Fibroblast of skin of abdomen (primary cell): ENCODE measurements around the gene ATG13.

Source experiments
- DNase-seq: peaks from one replicate; pipeline ENCODE4 v3.0.0-alpha.2; 2013

The ATG13 gene

DNA sequence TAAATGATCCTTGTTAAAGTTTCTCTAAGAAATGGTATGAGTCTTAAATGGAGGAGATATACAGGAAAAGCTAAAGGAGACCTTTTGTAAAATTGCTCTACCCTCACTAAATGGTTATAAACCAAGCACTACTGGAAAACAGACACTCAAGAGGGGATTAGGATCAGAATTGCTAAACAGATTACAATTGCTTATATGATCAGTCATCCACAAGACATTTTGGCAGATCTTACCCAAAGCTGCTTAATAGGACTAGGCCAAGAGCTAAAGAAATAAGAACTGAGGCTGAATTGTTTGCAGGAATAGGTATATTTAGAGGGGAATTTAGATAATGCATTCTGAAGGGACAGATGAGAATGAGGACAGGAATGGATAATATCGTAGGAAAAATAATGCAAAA is 9.8 kb upstream of the ATG13 start:
- no peak for DNase-seq

GRCh38 chr11:46609386-46609785 is 8.0 kb upstream of the ATG13 start:
- DNase-seq = no peak

DNA sequence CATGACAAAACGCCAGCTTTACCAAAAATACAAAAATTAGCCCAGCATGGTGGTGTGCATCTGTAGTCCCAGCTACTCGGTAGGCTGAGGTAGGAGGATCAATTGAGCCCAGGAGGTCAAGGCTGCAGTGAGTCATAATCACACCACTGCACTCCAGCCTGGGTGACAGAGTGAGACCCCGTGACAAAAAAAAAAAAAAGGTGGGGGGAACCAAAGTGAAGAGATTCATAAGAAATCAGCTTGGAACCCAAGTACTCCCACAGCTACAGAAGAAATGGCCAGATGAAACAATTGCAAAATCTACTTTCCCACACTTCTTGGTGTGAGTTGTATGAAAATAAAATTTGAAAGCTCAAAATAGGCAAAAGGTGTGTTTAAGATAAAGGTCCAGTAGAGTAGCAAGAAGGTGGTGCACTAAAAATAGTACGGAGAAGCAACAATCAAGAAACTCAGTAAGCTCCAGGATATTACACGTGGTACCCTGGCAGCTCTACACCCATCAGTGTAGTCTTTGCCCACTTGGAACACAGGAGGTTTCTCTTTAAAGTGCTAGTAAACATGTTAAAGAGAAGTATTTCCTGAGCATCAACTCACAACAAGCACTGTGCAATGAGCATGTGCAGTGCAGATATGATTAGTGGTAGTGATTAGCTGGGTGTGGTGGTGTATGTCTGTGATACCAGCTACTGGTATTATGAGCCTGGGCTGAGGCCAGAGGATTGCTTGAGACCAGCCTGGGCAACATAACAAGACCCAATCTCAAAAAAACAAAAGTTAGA is 5.6 kb upstream of the ATG13 start:
- no peak for DNase-seq

- DNase-seq = no peak
Observed at GRCh38 chr11:46612326-46612725, 5.0 kb upstream of the ATG13 start.

- DNase-seq = peak; percentile 36
Observed at GRCh38 chr11:46615756-46616155, 1.6 kb upstream of the ATG13 start.

DNA sequence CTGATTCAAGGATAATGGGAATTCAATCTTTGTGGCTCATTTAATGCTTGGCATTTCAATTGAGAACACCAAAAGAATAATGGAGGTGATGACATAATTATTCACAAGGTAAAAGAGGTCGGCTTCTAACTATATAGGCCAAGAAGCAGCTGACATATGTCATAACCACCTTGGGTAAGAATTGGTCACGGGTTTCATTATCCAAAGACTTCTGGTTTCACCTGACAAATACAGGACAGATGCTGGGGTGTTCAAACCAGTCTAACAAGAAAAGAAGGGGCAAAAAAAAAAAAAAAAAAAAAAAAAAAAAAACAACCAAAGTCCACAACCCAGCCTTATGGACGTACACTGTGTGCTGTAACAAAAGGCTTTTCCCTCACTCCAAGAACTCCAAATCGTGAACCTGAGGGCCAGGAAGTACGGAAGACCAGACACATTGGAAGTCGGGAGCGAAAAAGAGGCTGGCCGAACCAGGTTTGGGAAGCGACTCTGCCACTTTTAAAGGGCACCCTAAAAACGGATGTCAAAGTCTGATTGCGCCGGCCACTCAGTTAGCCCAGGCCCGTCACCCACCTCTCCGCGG is 711 bp upstream of the ATG13 start:
- no peak for DNase-seq

- no peak for DNase-seq
Observed at GRCh38 chr11:46617972-46618314, 590 bp downstream of the ATG13 start.

DNA sequence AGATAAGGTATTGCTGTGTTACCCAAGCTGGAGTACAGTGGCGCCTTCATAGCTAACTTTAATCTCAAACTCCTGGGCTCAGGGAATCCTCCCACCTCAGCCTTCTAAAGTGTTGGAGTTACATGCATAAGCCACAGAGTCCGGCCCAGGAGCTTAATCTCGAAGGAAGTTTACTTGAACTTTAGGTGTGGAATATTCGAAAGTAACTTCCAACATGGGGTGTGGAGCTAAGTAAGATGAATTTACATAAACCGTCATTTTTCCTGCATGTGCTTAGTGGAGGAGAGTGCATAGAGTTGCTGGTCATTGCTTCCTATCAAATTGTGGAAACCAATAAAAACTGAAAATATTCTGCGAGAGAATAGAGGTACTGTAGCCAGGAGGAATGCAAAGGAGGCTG is 1.5 kb downstream of the ATG13 start:
- no peak for DNase-seq

- DNase-seq = no peak
Observed at GRCh38 chr11:46625406-46625805, 8.1 kb downstream of the ATG13 start.

GRCh38 chr11:46628961-46629360 is 11.6 kb downstream of the ATG13 start:
- DNase-seq = no peak

GRCh38 chr11:46630237-46630636 is 12.9 kb downstream of the ATG13 start:
- DNase-seq = no peak

- no peak for DNase-seq
Observed at GRCh38 chr11:46631676-46632075, 14.3 kb downstream of the ATG13 start.

GRCh38 chr11:46632502-46632901 is 15.1 kb downstream of the ATG13 start:
- DNase-seq = no peak

DNA sequence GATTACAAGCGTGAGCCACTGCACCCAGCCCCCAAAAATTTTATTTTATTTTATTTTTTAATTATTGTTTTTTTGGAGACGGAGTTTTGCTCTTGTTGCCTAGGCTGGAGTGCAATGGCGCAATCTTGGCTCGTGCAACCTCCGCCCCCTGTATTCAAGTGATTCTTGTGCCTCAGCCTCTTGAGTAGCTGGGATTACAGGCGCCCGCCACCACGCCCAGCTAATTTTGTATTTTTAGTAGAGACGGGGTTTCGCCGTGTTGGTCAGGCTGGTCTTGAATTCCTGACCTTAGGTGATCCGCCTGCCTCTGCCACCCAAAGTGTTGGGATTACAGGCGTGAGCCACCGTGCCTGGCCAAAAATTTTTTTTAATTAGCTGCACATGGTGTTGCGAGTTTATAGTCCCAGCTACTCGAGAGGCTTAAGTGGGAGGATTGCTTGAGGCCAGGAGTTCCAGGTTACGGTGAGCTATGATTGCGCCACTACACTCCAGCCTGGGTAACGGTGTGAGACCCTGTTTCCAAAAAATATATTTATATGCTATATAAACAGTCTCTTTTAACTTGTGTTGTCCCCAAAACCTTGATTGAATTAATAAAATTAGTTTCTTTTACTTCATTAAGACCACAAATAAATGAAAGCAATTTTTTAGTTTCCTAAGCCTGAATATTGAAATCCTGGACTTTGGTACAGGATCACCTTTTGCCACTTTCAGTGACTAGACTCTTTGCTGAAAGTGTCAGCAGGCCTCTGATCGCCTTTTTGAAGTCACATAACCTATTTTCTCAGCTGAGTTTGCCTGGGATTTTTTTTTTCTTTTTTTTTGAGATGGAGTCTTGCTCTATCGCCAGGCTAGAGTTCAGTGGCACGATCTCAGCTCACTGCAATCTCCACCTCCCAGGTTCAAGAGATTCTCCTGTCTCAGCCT is 16.2 kb downstream of the ATG13 start:
- no peak for DNase-seq

DNA sequence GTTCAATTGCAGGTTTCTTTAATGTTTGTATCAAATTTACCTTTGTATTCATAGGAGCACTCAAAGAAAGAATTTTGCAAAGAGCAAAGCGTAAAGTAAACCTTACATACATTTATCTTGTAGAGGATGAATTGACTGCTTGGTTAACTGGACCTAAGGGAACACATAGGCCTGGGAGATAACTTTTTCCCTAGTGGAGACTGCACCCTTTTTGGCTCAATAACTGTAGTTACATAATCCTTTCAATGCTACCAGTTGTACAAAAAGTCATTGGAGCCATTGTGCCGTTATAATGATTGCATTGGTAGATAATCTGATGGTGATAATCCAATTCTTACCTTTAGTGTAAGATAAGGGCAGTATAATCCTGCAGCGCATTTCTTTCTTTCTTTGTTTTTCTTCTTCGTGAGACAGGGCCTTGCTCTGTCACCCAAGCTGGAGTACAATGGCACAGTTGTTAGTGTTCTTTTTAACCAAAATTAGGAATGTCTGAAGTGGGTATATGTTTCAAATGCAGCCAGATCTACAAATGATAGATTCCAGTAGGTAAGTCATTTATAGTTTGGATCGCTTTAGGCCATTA is 18.3 kb downstream of the ATG13 start:
- DNase-seq = no peak

DNA sequence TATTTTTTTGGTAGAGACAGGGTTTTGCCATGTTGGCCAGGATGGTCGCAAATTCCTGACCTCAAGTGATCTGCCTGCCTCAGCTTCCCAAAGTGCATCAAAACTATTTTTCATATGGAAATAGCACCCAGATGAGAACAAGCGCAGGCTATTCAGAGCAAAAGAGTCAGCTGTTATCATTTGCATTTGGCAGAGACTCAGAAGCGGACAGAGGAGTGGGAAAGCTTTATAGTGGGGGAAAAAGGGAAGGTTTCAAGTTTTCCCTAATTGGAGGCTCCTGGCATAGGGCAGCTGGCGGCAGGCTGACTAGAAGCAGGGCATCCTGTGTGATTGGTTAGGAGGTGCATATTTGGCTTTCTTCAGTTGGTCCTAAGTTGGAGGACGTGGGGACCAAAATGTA is 20.2 kb downstream of the ATG13 start:
- no peak for DNase-seq

DNA sequence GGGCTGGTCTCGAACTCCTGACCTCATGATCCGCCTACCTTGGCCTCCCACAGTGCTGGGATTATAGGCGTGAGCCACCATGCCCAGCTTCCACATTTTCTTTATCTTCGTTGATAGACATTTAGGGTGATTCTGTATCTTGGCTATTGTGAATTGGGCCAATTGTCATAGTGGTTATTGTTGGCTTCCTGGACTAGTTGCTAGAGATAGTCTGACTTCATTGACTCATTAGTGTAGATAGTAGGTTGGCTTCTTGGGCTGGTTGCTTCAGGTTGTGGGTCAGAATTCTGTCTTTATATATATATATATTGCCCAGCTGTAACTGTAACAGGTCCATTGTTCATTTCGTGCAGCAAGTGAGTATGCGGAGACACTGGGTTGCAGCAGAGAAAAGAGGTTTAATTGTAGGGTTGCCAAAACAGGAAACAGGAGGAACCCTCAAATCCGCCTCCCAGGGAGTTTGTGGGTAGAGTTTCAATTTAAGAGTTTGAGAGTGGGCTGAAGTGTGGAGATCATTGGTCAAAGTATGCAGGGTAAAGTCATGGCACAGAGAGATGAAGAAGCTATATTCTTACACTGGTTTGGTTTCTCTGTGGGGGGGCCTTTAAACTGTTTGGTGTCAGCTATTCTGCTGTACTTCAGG is 22.0 kb downstream of the ATG13 start:
- DNase-seq = no peak

- no peak for DNase-seq
Observed at GRCh38 chr11:46640036-46640788, 22.9 kb downstream of the ATG13 start.

GRCh38 chr11:46641639-46642038 is 24.3 kb downstream of the ATG13 start:
- no peak for DNase-seq

GRCh38 chr11:46642627-46643335 is 25.4 kb downstream of the ATG13 start:
- DNase-seq = no peak

DNA sequence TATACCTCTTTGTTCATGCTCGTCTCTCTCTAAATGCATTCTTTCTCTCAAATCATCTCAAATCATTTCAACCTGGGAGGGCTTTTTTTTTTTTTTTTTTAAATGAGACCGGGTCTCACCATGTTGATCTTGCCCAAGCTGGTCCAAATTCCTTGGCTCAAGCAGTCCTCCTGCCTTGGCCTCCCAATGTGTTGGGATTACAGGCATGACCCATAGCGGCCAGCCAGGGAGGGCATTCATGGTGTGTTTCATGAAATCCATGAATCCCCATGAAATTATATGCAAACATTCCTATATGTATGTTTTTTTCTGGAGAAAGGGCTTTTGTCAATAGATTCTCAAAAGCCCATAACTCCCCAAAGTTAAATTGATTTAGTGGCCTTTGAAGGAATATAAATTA is 26.2 kb downstream of the ATG13 start:
- no peak for DNase-seq
